Measurements from ENCODE around the gene SMIM27. TPM values are rescaled to one million over a fixed set of nuclear protein-coding genes. Genes with fewer than 3 reads are reported as not detected.

Gene SMIM27
- total and polyA plus RNA-seq, 2 of the 4 experiments (the other 2 are of a cell fraction) = 1.1 to 3.4 TPM

GRCh38 chr9:32577316-32577715 lies 25.2 kb downstream of the SMIM27 start:
- Histone ChIP-seq H3K9ac (ENCODE audit: low read depth, low read length) (no peak overlapping the region), H2AK5ac (ENCODE audit: low read depth, low read length) (no peak overlapping the region), H3K4me2 (ENCODE audit: low read depth, low read length) (no peak overlapping the region), H3K23ac (ENCODE audit: low read depth, low read length) (no peak overlapping the region), H3K27me3 (ENCODE audit: control insufficient read depth, insufficient read depth, low read length) (no peaks in the 10 kb centered on the region; the same call in 1 of the 2 replicates), H3K9me1 (ENCODE audit: insufficient read depth, low read length) (no peaks in the 10 kb centered on the region), H3K14ac (replicated peaks; ENCODE audit: low read depth, low read length) (no peak overlapping the region), H2BK15ac (ENCODE audit: low read depth, low read length) (no peak overlapping the region), H4K5ac (ENCODE audit: low read depth, low read length) (no peak overlapping the region), H2AFZ (replicated peaks; ENCODE audit: low read length, poor library complexity) (no peak overlapping the region), H2BK5ac (ENCODE audit: low read depth, low read length, poor library complexity, severe bottlenecking) (no peak overlapping the region), H2BK120ac (ENCODE audit: low read depth, low read length) (no peak overlapping the region), H2AK9ac (replicated peaks; ENCODE audit: low read depth, low read length, poor library complexity) (no peak overlapping the region), H3K4ac (ENCODE audit: low read depth, low read length) (no peak overlapping the region), H4K8ac (ENCODE audit: low read depth in 2 of 2, low read length in 2 of 2) (no peak overlapping the region), H3K27ac (ENCODE audit: insufficient read depth, low read length) (no peak overlapping the region), H4K20me1 (ENCODE audit: insufficient read depth, low read length) (no peaks in the 10 kb centered on the region), H3K18ac (ENCODE audit: low read depth, low read length) (no peak overlapping the region), H4K91ac (ENCODE audit: insufficient read depth, low read depth, low read length) (no peak overlapping the region), H3K79me1 (ENCODE audit: low read depth in 1 of 2, low read length in 2 of 2) (no peaks in the 10 kb centered on the region), H3K36me3 (ENCODE audit: control insufficient read depth, insufficient read depth, low read length) (no peaks in the 10 kb centered on the region), H3K56ac (ENCODE audit: extremely low read depth, insufficient read depth, low read length) (no peak overlapping the region), H3K4me3 (ENCODE audit: insufficient read depth, low read depth, low read length) (no peak overlapping the region), H3K9me3 (ENCODE audit: control insufficient read depth, insufficient read depth, low read length) (no peaks in the 10 kb centered on the region), H3K4me1 (ENCODE audit: control insufficient read depth, insufficient read depth, low read length) (0 out of 2 replicates have a peak, but pooled peaks cover 3% of the 10 kb centered on the region), H2BK20ac (ENCODE audit: low read depth, low read length) (no peak overlapping the region)
- intact Hi-C loops (cut with micrococcal nuclease) (no loop called here), in situ Hi-C loops (cut with MboI; ENCODE audit: low sequenced_read_pairs) (loop anchor here (5.0 kb wide), 1 partner anchor 195 kb away; the partner anchor contains the start of gene ACO1), dilution Hi-C loops (cut with HindIII; ENCODE audit: low sequenced_read_pairs, unreplicated experiment) (no loop called here)
- no peak for DNase-seq
- POLR2A ChIA-PET (ENCODE audit: unreplicated experiment) = no interaction called here
- no peak for TF ChIP-seq ELK1 (IDR thresholded peaks at IDR 0.05; ENCODE audit: borderline replicate concordance, low read depth, low read length)
- no peak for TF ChIP-seq BHLHE40 (IDR thresholded peaks at IDR 0.05; ENCODE audit: low read depth, low read length)
- TF ChIP-seq CHD1 (IDR thresholded peaks at IDR 0.05; ENCODE audit: low read depth, low read length) = no peak
- no peak for TF ChIP-seq MAFK (IDR thresholded peaks at IDR 0.05; ENCODE audit: low read depth, low read length)
- no peak for TF ChIP-seq SMC3 (IDR thresholded peaks at IDR 0.05; ENCODE audit: low read depth, low read length)
- TF ChIP-seq MAZ (IDR thresholded peaks at IDR 0.05; ENCODE audit: borderline replicate concordance, low read depth, low read length) = no peak
- TF ChIP-seq NFE2L2 (IDR thresholded peaks at IDR 0.05; ENCODE audit: low read depth, low read length) = no peak
- TF ChIP-seq CTCF (conservative IDR thresholded peaks at IDR 0.05; ENCODE audit: low read depth, low read length) = no peak
- TF ChIP-seq POLR2A (IDR thresholded peaks at IDR 0.05; ENCODE audit: low read depth, low read length) = no peak
- TF ChIP-seq FOS (IDR thresholded peaks at IDR 0.05; ENCODE audit: low read depth, low read length) = no peak
- no peak for TF ChIP-seq MXI1 (IDR thresholded peaks at IDR 0.05; ENCODE audit: borderline replicate concordance, low read depth, low read length)
- no peak for TF ChIP-seq RCOR1 (IDR thresholded peaks at IDR 0.05; ENCODE audit: insufficient replicate concordance, low read length)
- no peak for TF ChIP-seq RAD21 (IDR thresholded peaks at IDR 0.05; ENCODE audit: low read length)
- TF ChIP-seq RFX5 (IDR thresholded peaks at IDR 0.05; ENCODE audit: low read depth, low read length) = no peak
- no CpG with 5 or more reads among the region's 3 CpGs for WGBS, 2 experiments (ENCODE audit: extremely low coverage in 2 of 2, insufficient read length in 1 of 2)
- CTCF ChIA-PET = interaction anchor here (11.5 kb wide), 1 partner anchor 200 kb away, joined by 189 read pairs; no protein-coding TSS in a partner anchor
- no peak for ATAC-seq (ENCODE audit: low read depth)
- BruUV-seq (replicated peaks) = no TSS peak

Measured in IMR-90 (cell line).